GM23338 (cell line): ENCODE data around the gene COL26A1. TPM values are rescaled to one million over a fixed set of nuclear protein-coding genes. Genes with fewer than 3 reads are reported as not detected.

Experiments
- ATAC-seq: fragments of 200-7000 bp; cut with Tn5 transposase; 3 replicates; pipeline ENCODE4 v1.9.1; 2020
- DNase-seq: peaks from one replicate; pipeline ENCODE4 v3.0.0-alpha.2; 2015; ENCODE audit warnings: low spot score
- H2AFZ ChIP-seq: fragments of 200-600 bp; sonication (generic); 2 replicates; pipeline ENCODE4 v1.8.0; 2016; ENCODE audit warnings: antibody characterized with exemption, mild to moderate bottlenecking, moderate library complexity
- H3F3A ChIP-seq: fragments of 200-600 bp; sonication (generic); replicated peaks from 2 replicates; pipeline ENCODE4 v1.8.0; 2017; ENCODE audit warnings: antibody characterized with exemption, mixed run types, low read depth
- H3K27ac ChIP-seq: fragments of 200-600 bp; sonication (generic); 2 replicates; pipeline ENCODE4 v1.6.1; 2016; ENCODE audit warnings: low read depth
- H3K27me3 ChIP-seq: fragments of 200-600 bp; sonication (generic); 2 replicates; pipeline ENCODE4 v1.8.0; 2016; ENCODE audit warnings: mild to moderate bottlenecking, mixed run types, moderate library complexity; ENCODE audit not compliant: insufficient read depth
- H3K36me3 ChIP-seq: fragments of 200-600 bp; sonication (generic); 2 replicates; pipeline ENCODE4 v1.8.0; 2016; ENCODE audit warnings: mild to moderate bottlenecking; ENCODE audit not compliant: insufficient read depth
- H3K4me1 ChIP-seq: fragments of 200-600 bp; sonication (generic); 2 replicates; pipeline ENCODE4 v1.8.0; 2016; ENCODE audit warnings: mild to moderate bottlenecking, moderate library complexity; ENCODE audit not compliant: insufficient read depth
- H3K4me2 ChIP-seq: fragments of 200-600 bp; sonication (generic); 2 replicates; pipeline ENCODE4 v1.7.1; 2017; ENCODE audit warnings: mixed run types
- H3K4me3 ChIP-seq: fragments of 200-600 bp; sonication (generic); 2 replicates; pipeline ENCODE4 v1.6.1; 2016; ENCODE audit warnings: mixed run types
- H3K79me2 ChIP-seq: fragments of 200-600 bp; sonication (generic); replicated peaks from 2 replicates; pipeline ENCODE4 v1.8.0; 2017; ENCODE audit warnings: mild to moderate bottlenecking; ENCODE audit not compliant: insufficient read depth
- H3K9me2 ChIP-seq: fragments of 200-600 bp; sonication (generic); 2 replicates; pipeline ENCODE4 v1.8.0; 2017; ENCODE audit not compliant: insufficient read depth
- H4K20me1 ChIP-seq: fragments of 200-600 bp; sonication (generic); replicated peaks from 2 replicates; pipeline ENCODE4 v1.8.0; 2017; ENCODE audit warnings: mild to moderate bottlenecking; ENCODE audit not compliant: insufficient read depth
- H3K27ac Mint-ChIP-seq: 2 replicates; pipeline ENCODE4 v1.8.0; 2020; ENCODE audit warnings: inconsistent platforms, mild to moderate bottlenecking, moderate library complexity, mixed read lengths
- H3K27me3 Mint-ChIP-seq: 3 replicates; pipeline ENCODE4 v1.8.0; 2022; ENCODE audit warnings: low read depth, mild to moderate bottlenecking, moderate library complexity, mixed read lengths, inconsistent platforms; ENCODE audit not compliant: insufficient read depth, poor library complexity
- H3K36me3 Mint-ChIP-seq: 3 replicates; pipeline ENCODE4 v1.8.0; 2021; ENCODE audit warnings: low read depth, mild to moderate bottlenecking, inconsistent platforms, moderate library complexity, mixed read lengths
- H3K4me1 Mint-ChIP-seq: 3 replicates; pipeline ENCODE4 v1.8.0; 2020; ENCODE audit warnings: mild to moderate bottlenecking, inconsistent platforms, mixed read lengths
- H3K4me3 Mint-ChIP-seq: 3 replicates; pipeline ENCODE4 v1.8.0; 2021; ENCODE audit warnings: moderate library complexity, mild to moderate bottlenecking, inconsistent platforms, mixed read lengths
- H3K9me3 Mint-ChIP-seq: 3 replicates; pipeline ENCODE4 v1.8.0; 2020; ENCODE audit warnings: moderate library complexity, mild to moderate bottlenecking, inconsistent platforms, mixed read lengths
- CTCF ChIP-seq, 2 experiments: fragments of 200-600 bp in 1 of 2; sonication (generic) in 1 of 2; conservative IDR thresholded peaks; 2 replicates each; pipeline versions ENCODE4 v1.5.1 to v1.6.1; 2016 to 2017; ENCODE audit warnings: antibody characterized with exemption in 2 of 2, low read depth in 2 of 2, mild to moderate bottlenecking in 2 of 2, moderate library complexity in 1 of 2
- EZH2 ChIP-seq: fragments of 200-600 bp; sonication (generic); IDR thresholded peaks from one replicate; pipeline ENCODE4 v1.8.0; 2017; ENCODE audit warnings: antibody characterized with exemption, mild to moderate bottlenecking, low read depth; ENCODE audit not compliant: unreplicated experiment
- ZNF114 ChIP-seq: fragments of 250-450 bp; sonication (Bioruptor Pico); IDR thresholded peaks from 2 replicates; pipeline ENCODE4 v1.5.0; 2020; ENCODE audit warnings: mild to moderate bottlenecking, moderate library complexity
- polyA plus RNA-seq: library from polyadenylated mRNA; unstranded; fragments of >200 nt; fragmentation: Nextera tagmentation; extraction: Ambion mirVana; gene quantifications from 2 replicates; pipeline ENCODE4 v1.2.1, GENCODE V29; 2016
- total RNA-seq: library from RNA; depleted of rRNA; stranded (reverse); fragments of >200 nt; shearing (Covaris generic); gene quantifications from 2 replicates; pipeline ENCODE4 v1.2.3, GENCODE V29; 2014
- TF ChIP-seq, protein P1 (sequence below): fragments of 250-450 bp; sonication (Bioruptor Pico); IDR thresholded peaks from 2 replicates; pipeline ENCODE4 v1.5.0; 2020; ENCODE audit warnings: mild to moderate bottlenecking, moderate library complexity

The COL26A1 gene
- total and polyA plus RNA-seq, 2 experiments from 2014 or later: 17.8 to 55.0 TPM

GRCh38 chr7:101395376-101395775 is 32.7 kb downstream of the COL26A1 start (continued):
- TF ChIP-seq, protein P1, sequence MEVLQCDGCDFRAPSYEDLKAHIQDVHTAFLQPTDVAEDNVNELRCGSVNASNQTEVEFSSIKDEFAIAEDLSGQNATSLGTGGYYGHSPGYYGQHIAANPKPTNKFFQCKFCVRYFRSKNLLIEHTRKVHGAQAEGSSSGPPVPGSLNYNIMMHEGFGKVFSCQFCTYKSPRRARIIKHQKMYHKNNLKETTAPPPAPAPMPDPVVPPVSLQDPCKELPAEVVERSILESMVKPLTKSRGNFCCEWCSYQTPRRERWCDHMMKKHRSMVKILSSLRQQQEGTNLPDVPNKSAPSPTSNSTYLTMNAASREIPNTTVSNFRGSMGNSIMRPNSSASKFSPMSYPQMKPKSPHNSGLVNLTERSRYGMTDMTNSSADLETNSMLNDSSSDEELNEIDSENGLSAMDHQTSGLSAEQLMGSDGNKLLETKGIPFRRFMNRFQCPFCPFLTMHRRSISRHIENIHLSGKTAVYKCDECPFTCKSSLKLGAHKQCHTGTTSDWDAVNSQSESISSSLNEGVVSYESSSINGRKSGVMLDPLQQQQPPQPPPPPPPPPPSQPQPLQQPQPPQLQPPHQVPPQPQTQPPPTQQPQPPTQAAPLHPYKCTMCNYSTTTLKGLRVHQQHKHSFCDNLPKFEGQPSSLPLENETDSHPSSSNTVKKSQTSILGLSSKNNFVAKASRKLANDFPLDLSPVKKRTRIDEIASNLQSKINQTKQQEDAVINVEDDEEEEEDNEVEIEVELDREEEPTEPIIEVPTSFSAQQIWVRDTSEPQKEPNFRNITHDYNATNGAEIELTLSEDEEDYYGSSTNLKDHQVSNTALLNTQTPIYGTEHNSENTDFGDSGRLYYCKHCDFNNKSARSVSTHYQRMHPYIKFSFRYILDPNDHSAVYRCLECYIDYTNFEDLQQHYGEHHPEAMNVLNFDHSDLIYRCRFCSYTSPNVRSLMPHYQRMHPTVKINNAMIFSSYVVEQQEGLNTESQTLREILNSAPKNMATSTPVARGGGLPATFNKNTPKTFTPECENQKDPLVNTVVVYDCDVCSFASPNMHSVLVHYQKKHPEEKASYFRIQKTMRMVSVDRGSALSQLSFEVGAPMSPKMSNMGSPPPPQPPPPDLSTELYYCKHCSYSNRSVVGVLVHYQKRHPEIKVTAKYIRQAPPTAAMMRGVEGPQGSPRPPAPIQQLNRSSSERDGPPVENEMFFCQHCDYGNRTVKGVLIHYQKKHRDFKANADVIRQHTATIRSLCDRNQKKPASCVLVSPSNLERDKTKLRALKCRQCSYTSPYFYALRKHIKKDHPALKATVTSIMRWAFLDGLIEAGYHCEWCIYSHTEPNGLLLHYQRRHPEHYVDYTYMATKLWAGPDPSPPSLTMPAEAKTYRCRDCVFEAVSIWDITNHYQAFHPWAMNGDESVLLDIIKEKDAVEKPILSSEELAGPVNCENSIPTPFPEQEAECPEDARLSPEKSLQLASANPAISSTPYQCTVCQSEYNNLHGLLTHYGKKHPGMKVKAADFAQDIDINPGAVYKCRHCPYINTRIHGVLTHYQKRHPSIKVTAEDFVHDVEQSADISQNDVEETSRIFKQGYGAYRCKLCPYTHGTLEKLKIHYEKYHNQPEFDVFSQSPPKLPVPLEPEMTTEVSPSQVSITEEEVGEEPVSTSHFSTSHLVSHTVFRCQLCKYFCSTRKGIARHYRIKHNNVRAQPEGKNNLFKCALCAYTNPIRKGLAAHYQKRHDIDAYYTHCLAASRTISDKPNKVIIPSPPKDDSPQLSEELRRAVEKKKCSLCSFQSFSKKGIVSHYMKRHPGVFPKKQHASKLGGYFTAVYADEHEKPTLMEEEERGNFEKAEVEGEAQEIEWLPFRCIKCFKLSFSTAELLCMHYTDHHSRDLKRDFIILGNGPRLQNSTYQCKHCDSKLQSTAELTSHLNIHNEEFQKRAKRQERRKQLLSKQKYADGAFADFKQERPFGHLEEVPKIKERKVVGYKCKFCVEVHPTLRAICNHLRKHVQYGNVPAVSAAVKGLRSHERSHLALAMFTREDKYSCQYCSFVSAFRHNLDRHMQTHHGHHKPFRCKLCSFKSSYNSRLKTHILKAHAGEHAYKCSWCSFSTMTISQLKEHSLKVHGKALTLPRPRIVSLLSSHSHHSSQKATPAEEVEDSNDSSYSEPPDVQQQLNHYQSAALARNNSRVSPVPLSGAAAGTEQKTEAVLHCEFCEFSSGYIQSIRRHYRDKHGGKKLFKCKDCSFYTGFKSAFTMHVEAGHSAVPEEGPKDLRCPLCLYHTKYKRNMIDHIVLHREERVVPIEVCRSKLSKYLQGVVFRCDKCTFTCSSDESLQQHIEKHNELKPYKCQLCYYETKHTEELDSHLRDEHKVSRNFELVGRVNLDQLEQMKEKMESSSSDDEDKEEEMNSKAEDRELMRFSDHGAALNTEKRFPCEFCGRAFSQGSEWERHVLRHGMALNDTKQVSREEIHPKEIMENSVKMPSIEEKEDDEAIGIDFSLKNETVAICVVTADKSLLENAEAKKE (CRISPR knock-in tag): no peak

- H3K4me1 ChIP-seq: peaks cover 22% of the 10 kb centered on the region
- no peak overlapping the region for H2AFZ ChIP-seq
- H3K9me3 Mint-ChIP-seq: 0 out of 3 replicates have a peak, but pooled peaks cover 4% of the 10 kb centered on the region
- peaks cover 44% of the 10 kb centered on the region for H3K4me1 Mint-ChIP-seq
- peaks cover 10% of the 10 kb centered on the region for H3F3A ChIP-seq
- H3K4me3 Mint-ChIP-seq: no peak overlapping the region; the same call in 2 of the 3 replicates
- no peak overlapping the region for H3K27ac ChIP-seq
- DNase-seq (no peak), ATAC-seq (no peak)
- peaks cover 22% of the 10 kb centered on the region for H3K36me3 Mint-ChIP-seq
- H3K27ac Mint-ChIP-seq: no peak overlapping the region
- H3K27me3 ChIP-seq: no peaks in the 10 kb centered on the region
- H3K4me3 ChIP-seq: no peak overlapping the region
- no peaks in the 10 kb centered on the region for H4K20me1 ChIP-seq
- H3K4me2 ChIP-seq: no peak overlapping the region
- TF ChIP-seq ZNF114 (CRISPR knock-in tag) (no peak), EZH2 (no peak), CTCF (conservative IDR thresholded peaks at IDR 0.05; ENCODE audit: low read depth in 2 of 2) (no peak)
- no peaks in the 10 kb centered on the region for H3K36me3 ChIP-seq
- H3K9me2 ChIP-seq: no peaks in the 10 kb centered on the region
- peaks cover 31% of the 10 kb centered on the region for H3K79me2 ChIP-seq
- H3K27me3 Mint-ChIP-seq: peaks cover 20% of the 10 kb centered on the region
Measured at GRCh38 chr7:101397243-101397642, 34.6 kb downstream of the COL26A1 start.
